Panc1 (cell line): Measurements from ENCODE around the gene PAK3.

Source experiments
- CTCF ChIP-seq: fragments of 450-650 bp; IDR thresholded peaks from 2 replicates; pipeline ENCODE4 v1.5.1; 2017; ENCODE audit warnings: mild to moderate bottlenecking
- POLR2AphosphoS5 ChIP-seq: IDR thresholded peaks from 2 replicates; pipeline ENCODE4 v1.6.1; 2012; ENCODE audit warnings: mild to moderate bottlenecking, low read depth, low read length, moderate library complexity
- REST ChIP-seq, 2 experiments: IDR thresholded peaks; 2 replicates each; pipeline ENCODE4 v1.6.1; 2011 to 2012; ENCODE audit warnings: low read depth in 2 of 2, control low read depth in 1 of 2, low read length in 1 of 2, mild to moderate bottlenecking in 1 of 2, moderate library complexity in 1 of 2; ENCODE audit not compliant: insufficient read depth in 1 of 2
- TCF7L2 ChIP-seq: IDR thresholded peaks from 2 replicates; pipeline ENCODE4 v1.6.1; 2011; ENCODE audit warnings: mild to moderate bottlenecking, low read depth, low read length, inconsistent platforms

- TF ChIP-seq CTCF, result no peak
- no peak for TF ChIP-seq TCF7L2
- no peak for TF ChIP-seq REST (IDR thresholded peaks at IDR 0.05; ENCODE audit: insufficient read depth in 1 of 2, low read depth in 2 of 2, low read length in 1 of 2)
- no peak for TF ChIP-seq POLR2AphosphoS5
Observed at GRCh38 chrX:111086591-111087006, 9.4 kb upstream of the PAK3 start.
